Small intestine (tissue), 7 donors: ENCODE measurements around the gene KRT85. TPM values are rescaled to one million over a fixed set of nuclear protein-coding genes. Genes with fewer than 3 reads are reported as not detected.

ENCODE experiments used
- DNase-seq, 2 donors: peaks; one replicate each; pipeline versions ENCODE4 v3.0.0 to v3.0.0-alpha.2; 2013
- FAIRE-seq: peaks from 2 replicates; lab custom pipeline; 2012; peaks lifted over from hg19 to GRCh38; lab: Jason Lieb, UNC
- H3K27ac ChIP-seq, 3 donors: one replicate each; pipeline ENCODE4 v1.5.1; 2013; ENCODE audit warnings: low read length in 2 of 3, mild to moderate bottlenecking in 2 of 3, control low read depth in 1 of 3, inconsistent platforms in 1 of 3, low read depth in 1 of 3, moderate library complexity in 1 of 3
- H3K27me3 ChIP-seq, 3 donors: one replicate each; pipeline ENCODE4 v1.6.1; 2013; ENCODE audit warnings: low read length in 3 of 3, inconsistent platforms in 1 of 3; ENCODE audit not compliant: control insufficient read depth in 3 of 3, insufficient read depth in 3 of 3
- H3K36me3 ChIP-seq, 3 donors: one replicate each; pipeline ENCODE4 v1.6.1; 2013; ENCODE audit warnings: low read length in 3 of 3, inconsistent platforms in 1 of 3, low read depth in 1 of 3, mild to moderate bottlenecking in 1 of 3, moderate library complexity in 1 of 3; ENCODE audit not compliant: control insufficient read depth in 3 of 3, insufficient read depth in 2 of 3
- H3K4me1 ChIP-seq, 3 donors: one replicate each; pipeline ENCODE4 v1.6.1; 2013; ENCODE audit warnings: low read length in 2 of 3, inconsistent platforms in 1 of 3, low read depth in 1 of 3, mild to moderate bottlenecking in 1 of 3, moderate library complexity in 1 of 3; ENCODE audit not compliant: control insufficient read depth in 3 of 3, insufficient read depth in 2 of 3
- H3K4me3 ChIP-seq, 3 donors: one replicate each; pipeline ENCODE4 v1.5.1; 2013; ENCODE audit warnings: low read length in 3 of 3, control low read depth in 1 of 3, inconsistent platforms in 1 of 3, low read depth in 1 of 3, mild to moderate bottlenecking in 1 of 3, moderate library complexity in 1 of 3
- H3K9me3 ChIP-seq, 2 donors: one replicate each; pipeline ENCODE4 v1.6.1; 2013; ENCODE audit warnings: low read depth in 1 of 2, low read length in 1 of 2; ENCODE audit not compliant: control insufficient read depth in 2 of 2, insufficient read depth in 1 of 2
- WGBS, 3 donors: extraction: QIAGEN DNeasy Blood & Tissue Kit; methylation state at CpG; one replicate each; pipeline ENCODE4 v1.1.7; 2013; 5-methylcytosine and 5-hydroxymethylcytosine counted together
- polyA plus RNA-seq, 4 donors: library from polyadenylated mRNA; stranded (reverse) in 3 of 4; unstranded in 1 of 4; fragments of 200-250 nt in 3 of 4; fragments of 120-200 nt in 1 of 4; gene quantifications; one replicate each; pipeline versions ENCODE4 v1.2.1 to v1.2.3, GENCODE V29; 2013
- donor health status: healthy with polysubstance abuse.
- donor health status: control.
- donor health status: control.
- donor health status: Bipolar disorder and iron deficiency.
- donor health status: healthy.

Gene KRT85
- polyA plus RNA-seq, 4 donors = 0.03 TPM; not detected in 3

DNA sequence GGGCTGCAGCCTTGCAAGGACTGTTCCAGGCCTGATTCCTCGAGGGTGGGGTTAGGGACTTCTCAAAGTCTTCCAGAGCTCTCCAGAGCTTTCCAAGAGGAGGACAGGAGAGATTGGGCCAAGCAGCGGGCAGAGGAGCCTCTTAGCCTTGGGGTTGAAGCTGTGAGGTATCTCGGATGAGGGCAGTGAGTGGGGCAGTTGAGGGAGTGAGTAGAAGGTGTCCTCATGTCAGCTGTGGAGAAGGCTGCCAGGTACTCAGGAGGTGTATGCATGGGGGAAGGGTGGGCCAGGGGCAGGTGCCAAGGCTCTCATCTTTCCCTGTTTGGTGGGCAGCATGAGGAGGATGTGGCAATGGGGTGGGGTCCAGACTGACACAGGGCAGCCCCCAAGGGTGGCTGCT lies 53.8 kb downstream of the KRT85 start:
- WGBS, 3 donors = 61 to 71% (median 63%) methylated on average over 3 of the region's 3 CpGs
- peaks cover 4 to 14% (median 6%) of the 10 kb centered on the region in 3 donors for H3K27me3 ChIP-seq
- no peak for FAIRE-seq

DNA sequence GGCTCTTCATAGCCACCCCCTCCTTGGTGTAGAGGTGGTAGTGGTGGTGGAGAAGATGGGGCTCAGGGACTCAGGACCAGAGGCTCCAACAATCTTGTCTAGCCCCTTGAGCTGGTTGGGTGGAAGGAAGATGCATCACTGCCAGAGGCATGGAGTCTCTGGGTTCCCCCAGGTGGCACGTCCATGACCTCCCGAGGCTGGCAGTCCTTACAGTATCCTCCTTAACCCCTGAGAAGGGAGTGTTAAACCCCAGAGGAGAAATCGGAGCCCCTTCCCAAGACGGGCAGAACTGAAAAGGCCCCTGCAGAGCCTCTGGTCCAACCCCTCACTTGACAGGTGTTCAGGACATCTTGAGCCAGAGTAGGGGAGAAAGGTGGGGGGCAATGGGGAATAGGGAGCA lies 55.2 kb downstream of the KRT85 start:
- Histone ChIP-seq H3K4me3 (no peak overlapping the region), H3K36me3 (no peaks in the 10 kb centered on the region), H3K4me1 (peaks cover 0 to 5% (median 1%) of the 10 kb centered on the region in 3 donors), H3K27me3 (peaks cover 4 to 24% (median 6%) of the 10 kb centered on the region in 3 donors), H3K9me3 (no peaks in the 10 kb centered on the region), H3K27ac (no peak overlapping the region)
- WGBS, 3 donors = 71 to 85% (median 82%) methylated on average over 4 of the region's 4 CpGs
- FAIRE-seq (no peak), DNase-seq (no peak)

More for the DNA sequence above, 53.8 kb downstream of the KRT85 start:
- DNase-seq = no peak
- Histone ChIP-seq H3K4me1 (peaks cover 0 to 1% (median 0%) of the 10 kb centered on the region in 3 donors), H3K36me3 (no peaks in the 10 kb centered on the region), H3K4me3 (no peak overlapping the region), H3K27ac (no peak overlapping the region), H3K9me3 (no peaks in the 10 kb centered on the region)

DNA sequence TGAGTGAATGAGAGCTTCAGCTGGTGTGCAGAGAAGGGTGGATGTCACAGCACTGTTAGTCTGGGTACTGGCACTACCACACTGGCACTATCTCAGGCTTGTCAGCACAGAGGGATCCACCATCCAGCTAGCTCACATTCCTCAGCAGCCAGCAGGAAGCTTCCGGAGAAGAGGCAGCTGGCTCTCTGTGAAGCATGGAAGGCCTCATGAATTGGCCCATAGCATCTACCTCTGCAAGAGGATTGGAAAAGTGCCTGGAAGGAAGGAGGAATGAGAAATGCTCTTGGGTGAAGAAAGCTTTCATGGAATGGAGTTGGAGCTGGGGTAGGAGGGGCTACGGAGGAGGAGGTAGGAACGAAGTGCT lies 56.0 kb downstream of the KRT85 start:
- FAIRE-seq = no peak
- H3K27ac ChIP-seq = no peak overlapping the region
- no peak for DNase-seq
- H3K27me3 ChIP-seq = peaks cover 4 to 24% (median 6%) of the 10 kb centered on the region in 3 donors
- no peaks in the 10 kb centered on the region for H3K9me3 ChIP-seq
- no peaks in the 10 kb centered on the region for H3K36me3 ChIP-seq
- no peak overlapping the region for H3K4me3 ChIP-seq
- 79 to 90% (median 81%) methylated on average over 3 of the region's 3 CpGs for WGBS, 3 donors
- H3K4me1 ChIP-seq = peaks cover 0 to 5% (median 1%) of the 10 kb centered on the region in 3 donors

DNA sequence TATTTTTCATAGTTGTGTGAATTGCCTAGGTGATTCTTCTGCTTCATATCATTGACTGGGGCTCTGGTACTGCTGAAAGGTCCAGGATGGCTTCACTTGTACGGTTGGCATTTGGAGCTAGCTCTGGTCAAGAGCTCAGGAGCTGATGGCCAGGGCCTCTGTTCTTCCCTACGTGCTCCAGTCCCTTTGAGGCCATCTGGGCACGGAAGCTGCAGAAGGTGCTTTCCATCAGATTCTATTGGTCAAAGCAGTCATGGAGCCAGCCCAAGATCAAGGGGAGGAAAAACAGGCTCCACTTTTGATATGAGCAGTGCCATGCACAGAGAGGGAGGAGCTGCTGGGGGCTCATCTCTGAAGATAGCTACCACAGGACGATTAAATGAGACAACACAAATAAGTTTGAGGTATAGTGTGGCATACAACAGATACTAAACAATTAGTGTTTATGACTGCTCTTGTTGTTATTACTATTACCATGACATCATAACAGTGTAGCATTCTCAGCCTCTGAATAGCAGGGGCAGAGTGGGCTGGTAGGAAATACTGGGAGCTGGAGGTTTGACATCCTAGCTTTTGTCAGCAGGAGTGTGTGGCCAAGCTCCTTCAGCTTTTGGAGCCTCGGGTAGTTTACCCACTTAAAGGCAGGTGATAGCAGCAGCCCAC lies 56.5 kb downstream of the KRT85 start:
- Histone ChIP-seq H3K27me3 (peaks cover 4 to 24% (median 6%) of the 10 kb centered on the region in 3 donors), H3K27ac (no peak overlapping the region), H3K4me3 (no peak overlapping the region), H3K9me3 (no peaks in the 10 kb centered on the region), H3K4me1 (peaks cover 0 to 5% (median 1%) of the 10 kb centered on the region in 3 donors), H3K36me3 (no peaks in the 10 kb centered on the region)
- FAIRE-seq (no peak), DNase-seq (no peak)
- WGBS, 3 donors = 79 to 82% (median 81%) methylated on average over 5 of the region's 5 CpGs

Other genes starting within 250 kb of the KRT85 start
- 1 to 10 TPM in 1 of 4 donors, under 1 TPM in 3; 0.13 to 3.2 (median 0.58) TPM for gene KRT80, start 175.5 kb downstream of the KRT85 start, polyA plus RNA-seq
- 10 to 100 TPM in 1 of 4 donors, 1 to 10 TPM in 3; 2.2 to 10.1 (median 3.2) TPM for gene KRT7, start 134.2 kb downstream of the KRT85 start, polyA plus RNA-seq
- gene KRT86, start 92.8 kb downstream of the KRT85 start, polyA plus RNA-seq = under 1 TPM in 3 of 4 donors, not detected in 1; 0.01 to 0.84 (median 0.54) TPM
- under 1 TPM in 1 of 4 donors, not detected in 3; 0.53 TPM for gene KRT81, start 75.9 kb downstream of the KRT85 start, polyA plus RNA-seq
- gene KRT83, start 46.1 kb downstream of the KRT85 start, polyA plus RNA-seq = under 1 TPM in 1 of 4 donors, not detected in 3; 0.03 TPM
- gene KRT84, start 18.2 kb upstream of the KRT85 start, polyA plus RNA-seq = not detected
- not detected for gene KRT82, start 38.9 kb upstream of the KRT85 start, polyA plus RNA-seq
- under 1 TPM in 1 of 4 donors, not detected in 3; 0.01 TPM for gene KRT75, start 66.9 kb upstream of the KRT85 start, polyA plus RNA-seq
- gene KRT6B, start 84.7 kb upstream of the KRT85 start, polyA plus RNA-seq = under 1 TPM in 1 of 4 donors, not detected in 3; 0.67 TPM
- gene KRT6C, start 106.3 kb upstream of the KRT85 start, polyA plus RNA-seq = under 1 TPM in 1 of 4 donors, not detected in 3; 0.03 TPM
- 1 to 10 TPM in 2 of 4 donors, under 1 TPM in 1, not detected in 1; 0.13 to 6.7 (median 3.2) TPM for gene KRT6A, start 125.8 kb upstream of the KRT85 start, polyA plus RNA-seq
- gene KRT5, start 152.9 kb upstream of the KRT85 start, polyA plus RNA-seq = 1 to 10 TPM in 2 of 4 donors, under 1 TPM in 2; 0.06 to 6.5 (median 3.2) TPM
- gene KRT71, start 185.7 kb upstream of the KRT85 start, polyA plus RNA-seq = not detected
- under 1 TPM in 1 of 4 donors, not detected in 3; 0.27 TPM for gene KRT74, start 206.4 kb upstream of the KRT85 start, polyA plus RNA-seq
- gene KRT72, start 234.0 kb upstream of the KRT85 start, polyA plus RNA-seq = 10 to 100 TPM in 1 of 4 donors, 1 to 10 TPM in 2, not detected in 1; 3.2 to 24.6 (median 9.8) TPM